ENCODE measurements around the gene PLPPR1.

GRCh38 chr9:101307051-101307450 is 278.5 kb downstream of the PLPPR1 start:
- TF ChIP-seq ZBTB4 (CRISPR knock-in tag; IDR thresholded peaks at IDR 0.05; ENCODE audit: borderline replicate concordance): no peak
- no peak for TF ChIP-seq ZNF557 (CRISPR knock-in tag; IDR thresholded peaks at IDR 0.05)
- TF ChIP-seq FOXK1 (CRISPR knock-in tag; IDR thresholded peaks at IDR 0.05; ENCODE audit: borderline replicate concordance, low read depth): no peak
- TF ChIP-seq ZMYM2 (CRISPR knock-in tag; IDR thresholded peaks at IDR 0.05): no peak
- no peak for TF ChIP-seq ZUFSP (CRISPR knock-in tag; IDR thresholded peaks at IDR 0.05; ENCODE audit: borderline replicate concordance)
- no peak for TF ChIP-seq SMC3 (IDR thresholded peaks at IDR 0.05; ENCODE audit: low read length)
- no peak for TF ChIP-seq MNT (IDR thresholded peaks at IDR 0.05)
- TF ChIP-seq ZNF24 (IDR thresholded peaks at IDR 0.05): no peak
- TF ChIP-seq ZSCAN29 (CRISPR knock-in tag; conservative IDR thresholded peaks at IDR 0.05): no peak
- no peak for TF ChIP-seq ZFX (CRISPR knock-in tag; IDR thresholded peaks at IDR 0.05; ENCODE audit: low read depth)
- no peak for TF ChIP-seq PHF5A (CRISPR knock-in tag; IDR thresholded peaks at IDR 0.05; ENCODE audit: low read depth, unreplicated experiment)
- TF ChIP-seq NFE2L2 (IDR thresholded peaks at IDR 0.05; ENCODE audit: low read length): no peak
- TF ChIP-seq ZNF414 (CRISPR knock-in tag; IDR thresholded peaks at IDR 0.05): no peak
